ENCODE data around the gene TRAPPC11.
"Not testable (repeated sequence)": the region's sequence is repeated elsewhere in the genome, so short reads cannot be mapped to it uniquely, and the experiment has no call there.

TRAPPC11 gene

DNA sequence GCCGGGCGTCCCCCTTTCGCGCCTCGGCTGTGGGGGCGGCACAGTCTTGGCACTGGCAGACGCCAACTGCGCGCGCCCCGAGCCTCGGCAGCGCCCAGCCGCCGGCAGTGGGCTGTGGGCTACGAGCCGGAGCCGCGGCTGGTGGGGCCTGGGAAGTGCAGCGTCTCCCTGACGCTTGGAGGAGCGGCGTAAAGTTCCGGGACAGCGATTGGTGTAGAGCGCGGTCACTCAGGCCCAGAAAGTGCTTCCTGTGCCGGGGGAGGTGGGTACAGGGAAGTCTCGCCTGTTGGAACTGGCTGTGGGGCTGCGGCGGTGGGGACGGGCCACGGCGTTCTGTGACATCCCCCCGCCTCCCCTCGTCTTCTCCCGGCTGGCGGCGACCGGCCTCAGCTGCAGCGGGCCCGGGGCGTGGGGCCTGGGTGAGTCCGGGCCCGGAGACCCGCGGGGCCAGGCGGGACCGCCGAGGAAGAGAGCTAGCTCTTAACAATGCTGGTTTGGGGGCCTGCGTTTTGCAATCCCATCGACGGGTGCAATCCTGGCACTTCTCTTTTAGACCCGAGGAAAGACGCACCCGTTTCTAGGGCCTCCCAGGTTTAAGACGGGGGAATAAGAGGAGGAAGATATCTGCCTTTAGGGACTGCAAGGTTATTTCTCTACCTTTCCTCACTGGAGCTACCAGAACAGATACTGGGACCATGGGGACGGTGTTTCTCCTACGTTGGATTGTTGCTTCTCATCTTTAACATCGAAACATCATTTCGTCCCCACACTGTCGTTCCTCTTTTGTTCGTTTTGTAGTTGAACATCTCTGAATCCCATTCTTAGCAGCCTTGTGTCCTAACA lies at the start of gene TRAPPC11, which contains the start of gene RWDD4:
Gene TRAPPC11, plus strand, starts transcription at position 265 of the 843 bp plus-strand sequence. CDS start 4,575 bp downstream, outside the sequence.
Gene RWDD4, minus strand, starts transcription at position 157 of the 843 bp plus-strand sequence. CDS start 233 bp downstream, outside the sequence.
- DNase-seq = peak; percentile 78 to 84

- no peak for DNase-seq
These were observed 49.1 kb upstream of the TRAPPC11 start for GRCh38 chr4:183610033-183610432.

DNA sequence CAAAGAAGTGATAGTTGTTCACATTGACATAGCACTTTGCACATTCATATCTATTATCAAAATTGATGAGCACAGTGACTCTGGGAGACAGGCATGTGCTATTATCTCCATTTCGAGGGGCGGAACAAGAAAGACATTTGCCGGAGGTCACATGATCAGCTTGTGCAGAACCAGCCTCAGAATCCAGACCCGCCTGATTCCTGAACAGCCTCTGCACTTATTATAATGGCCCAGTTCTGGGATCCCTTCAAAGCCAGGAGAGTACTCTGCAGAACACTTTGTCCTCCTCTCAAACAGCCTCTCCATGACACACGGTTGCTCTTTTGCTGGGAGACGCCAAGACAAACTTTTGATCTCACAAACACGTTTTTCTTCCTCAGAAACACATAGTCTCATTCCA lies 48.5 kb upstream of the TRAPPC11 start:
- DNase-seq = no peak

- DNase-seq = no peak
These were observed 47.8 kb upstream of the TRAPPC11 start for GRCh38 chr4:183611210-183611830.

- no peak for DNase-seq
These were observed 46.5 kb upstream of the TRAPPC11 start for GRCh38 chr4:183612329-183613250.

- no peak for DNase-seq
These were observed 42.0 kb upstream of the TRAPPC11 start for GRCh38 chr4:183617075-183617474.

DNA sequence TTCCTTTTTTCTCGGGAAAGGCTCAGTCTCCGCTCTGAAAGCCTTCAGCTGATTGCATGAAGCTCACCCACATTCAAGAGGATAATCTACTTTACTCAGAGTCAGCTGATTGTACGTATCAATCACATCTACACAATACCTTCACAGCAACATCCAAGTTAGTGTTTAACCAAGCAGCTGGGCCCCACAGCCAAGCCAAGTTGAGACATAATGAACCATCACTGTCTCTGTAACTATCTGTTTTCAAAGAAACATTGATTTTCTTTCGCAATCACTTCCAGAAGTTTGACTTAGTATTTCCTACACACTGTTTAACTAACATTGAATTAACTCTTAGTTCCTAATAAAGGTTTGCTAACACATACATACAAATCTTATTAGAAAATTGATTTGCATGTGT lies 40.4 kb upstream of the TRAPPC11 start:
- DNase-seq = no peak

GRCh38 chr4:183620421-183620820 lies 38.7 kb upstream of the TRAPPC11 start:
- DNase-seq = no peak

- DNase-seq = no peak
These were observed 37.2 kb upstream of the TRAPPC11 start for GRCh38 chr4:183621875-183622274.

GRCh38 chr4:183624548-183624947 lies 34.5 kb upstream of the TRAPPC11 start:
- DNase-seq = no peak

DNA sequence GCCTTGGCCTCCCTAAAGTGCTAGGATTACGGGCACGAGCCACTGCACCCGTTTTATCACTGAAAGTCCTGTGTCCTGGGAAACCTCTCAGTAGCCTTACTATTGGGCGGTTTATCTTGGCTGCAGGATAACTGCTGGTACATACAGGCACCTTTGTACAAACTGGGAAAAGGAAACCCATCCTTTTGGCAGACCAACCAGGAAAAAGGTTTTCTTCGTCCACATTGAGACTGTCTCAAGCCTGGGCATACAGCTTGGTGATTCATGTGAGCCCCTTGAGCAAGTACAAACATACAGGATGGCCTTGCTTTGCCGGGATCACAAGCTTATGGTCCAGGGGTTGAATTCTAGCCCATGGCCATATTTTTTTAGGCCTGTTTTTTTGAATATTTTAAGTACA lies 32.9 kb upstream of the TRAPPC11 start:
- no peak for DNase-seq

DNA sequence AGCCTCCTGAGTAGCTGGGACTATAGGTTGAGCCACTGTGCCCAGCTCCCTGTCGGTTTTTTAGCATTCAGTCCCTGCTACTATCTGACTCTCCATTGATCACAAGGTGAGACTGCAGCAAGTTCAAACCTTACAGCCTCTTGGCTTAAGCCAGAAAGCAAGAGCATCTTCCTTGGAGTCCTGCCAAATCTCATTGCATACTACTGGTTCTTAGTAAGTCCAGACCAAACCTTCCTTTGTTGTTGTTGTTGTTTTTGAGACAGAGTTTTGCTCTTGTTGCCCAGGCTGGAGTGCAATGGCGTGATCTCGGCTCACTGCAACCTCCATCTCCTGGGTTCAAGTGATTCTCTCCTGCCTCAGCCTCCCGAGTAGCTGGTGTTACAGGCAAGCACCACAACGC lies 31.8 kb upstream of the TRAPPC11 start:
- DNase-seq = not testable (repeated sequence)

- DNase-seq = no peak
These were observed 31.0 kb upstream of the TRAPPC11 start for GRCh38 chr4:183627979-183628588.

DNA sequence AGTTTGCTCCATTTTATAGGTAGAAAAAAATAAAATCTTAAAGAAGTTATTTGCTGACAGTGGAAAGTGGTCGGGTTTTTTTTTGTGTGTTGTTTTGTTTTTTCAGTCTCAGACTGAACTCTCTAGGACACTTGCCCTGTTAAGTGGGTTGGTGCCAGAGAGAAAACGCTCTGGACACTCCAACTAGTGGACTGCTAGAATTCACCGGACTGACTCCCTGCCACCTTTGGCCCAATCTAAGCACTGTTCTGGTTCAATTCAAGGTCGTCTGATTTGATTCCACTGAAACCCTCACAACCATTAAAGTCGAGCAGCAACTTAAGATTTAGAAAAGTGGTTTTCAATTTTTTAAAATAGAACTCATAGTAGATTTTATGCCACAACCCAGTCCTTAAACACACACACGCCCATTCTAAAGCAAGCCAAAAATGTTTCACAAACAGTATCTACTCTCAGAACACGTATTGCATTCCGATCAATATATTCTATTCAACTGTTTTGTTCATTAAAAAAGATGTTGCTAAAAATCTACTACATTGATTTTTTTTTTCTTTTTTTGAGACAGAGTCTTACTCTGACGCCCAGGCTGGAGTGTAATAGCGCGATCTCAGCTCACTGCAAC lies 27.4 kb upstream of the TRAPPC11 start:
- DNase-seq = no peak

GRCh38 chr4:183632689-183633088 lies 26.4 kb upstream of the TRAPPC11 start:
- no peak for DNase-seq

DNA sequence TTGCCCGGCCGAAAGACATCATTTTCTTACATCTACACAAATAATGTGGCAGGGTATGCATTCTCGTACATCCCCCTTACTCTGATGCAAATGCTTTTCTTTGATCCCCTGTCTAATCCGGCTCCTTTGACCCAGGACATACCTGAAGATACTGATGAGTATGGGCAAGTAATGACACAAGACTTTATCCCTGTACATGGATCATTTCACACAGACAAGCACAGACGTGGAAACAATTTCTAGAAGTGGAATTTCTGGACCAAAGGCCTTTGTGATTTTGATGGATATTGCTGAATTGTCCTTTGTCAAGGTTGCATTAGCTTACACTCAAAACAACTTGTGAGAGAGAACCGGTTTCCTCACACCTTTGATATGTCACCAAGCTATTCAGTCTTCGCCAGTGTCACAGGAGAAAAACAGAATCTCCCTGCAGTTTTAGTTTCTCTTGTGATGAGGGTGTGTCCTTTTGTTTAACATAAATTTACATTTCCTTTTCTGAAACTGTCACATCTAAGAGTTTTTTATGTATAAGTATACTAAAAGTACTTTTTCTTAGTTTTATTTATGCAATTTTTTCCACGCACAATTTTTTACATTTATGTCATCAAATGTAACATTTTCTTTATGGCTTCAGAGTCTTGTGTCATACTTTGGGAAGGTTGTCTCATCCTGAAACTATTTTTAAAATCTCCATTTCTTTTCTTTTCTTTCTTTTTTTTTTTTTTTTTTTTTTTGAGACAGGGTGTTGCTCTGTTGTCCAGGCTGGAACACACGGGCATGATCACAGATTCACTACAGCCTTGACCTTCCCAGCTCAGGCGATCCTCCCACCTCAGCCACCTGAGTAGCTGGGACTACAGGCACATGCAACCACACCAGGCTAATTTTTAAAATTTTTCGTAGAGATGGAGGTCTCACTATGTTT lies 25.4 kb upstream of the TRAPPC11 start:
- DNase-seq = no peak

GRCh38 chr4:183635321-183635720 lies 23.8 kb upstream of the TRAPPC11 start:
- DNase-seq = no peak

GRCh38 chr4:183635741-183636140 lies 23.4 kb upstream of the TRAPPC11 start:
- DNase-seq = no peak

- no peak for DNase-seq
These were observed 22.6 kb upstream of the TRAPPC11 start for GRCh38 chr4:183636503-183636902.

- DNase-seq = no peak
These were observed 22.2 kb upstream of the TRAPPC11 start for GRCh38 chr4:183636923-183637322.

GRCh38 chr4:183637461-183637860 lies 21.6 kb upstream of the TRAPPC11 start:
- DNase-seq = no peak
